HG03378 (cell line): Measurements from ENCODE around the gene AHRR.
"Not testable (repeated sequence)": the region's sequence is repeated elsewhere in the genome, so short reads cannot be mapped to it uniquely, and the experiment has no call there.

Experiments
- ATAC-seq: cut with Tn5 transposase; IDR thresholded peaks from one replicate; pipeline ENCODE4 v1.9.1; 2021; ENCODE audit warnings: mild to moderate bottlenecking, moderate library complexity; ENCODE audit not compliant: unreplicated experiment

Gene AHRR

DNA sequence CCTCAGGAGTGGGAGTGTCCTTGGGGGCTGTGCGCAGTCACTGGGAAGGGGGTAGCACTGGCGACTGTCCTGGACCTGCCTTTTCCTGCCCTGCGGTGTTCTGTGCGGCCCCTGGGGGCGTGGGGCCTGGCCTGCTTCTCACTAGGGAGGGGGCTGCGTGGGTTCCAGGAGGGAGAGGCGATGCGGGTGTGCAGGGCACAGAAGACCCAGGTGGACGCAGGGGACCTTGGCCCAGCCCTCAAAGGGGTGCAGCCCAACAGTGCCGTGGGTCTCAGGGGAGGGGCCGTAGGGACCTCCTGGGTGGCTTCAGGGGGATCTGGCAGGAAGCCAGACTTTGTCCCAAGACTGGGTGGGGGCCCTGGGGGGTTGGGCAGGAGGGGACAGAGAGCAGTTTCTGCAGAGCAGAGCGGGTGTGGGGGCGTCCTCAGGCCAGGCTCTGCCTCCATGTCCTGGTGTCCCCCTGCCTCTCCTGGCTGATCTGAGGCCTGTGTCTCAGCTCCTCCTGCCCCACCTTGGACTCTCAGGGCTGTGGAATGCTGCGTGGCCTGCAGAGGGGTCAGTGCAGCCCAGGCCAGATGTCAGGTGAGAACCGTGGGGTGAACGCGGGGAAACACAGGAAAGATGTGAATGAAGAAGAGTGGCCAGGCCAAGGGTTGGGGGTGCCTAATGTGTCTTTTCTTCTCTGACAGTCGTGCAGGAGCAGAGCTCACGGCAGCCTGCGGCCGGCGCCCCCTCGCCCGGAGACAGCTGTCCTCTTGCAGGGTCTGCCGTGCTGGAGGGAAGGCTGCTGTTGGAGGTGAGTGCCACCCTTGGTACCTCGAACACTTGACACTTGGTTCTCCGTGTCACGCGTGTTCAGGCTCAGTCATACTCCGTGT is 54.6 kb downstream of the AHRR start:
- ATAC-seq, result no peak

DNA sequence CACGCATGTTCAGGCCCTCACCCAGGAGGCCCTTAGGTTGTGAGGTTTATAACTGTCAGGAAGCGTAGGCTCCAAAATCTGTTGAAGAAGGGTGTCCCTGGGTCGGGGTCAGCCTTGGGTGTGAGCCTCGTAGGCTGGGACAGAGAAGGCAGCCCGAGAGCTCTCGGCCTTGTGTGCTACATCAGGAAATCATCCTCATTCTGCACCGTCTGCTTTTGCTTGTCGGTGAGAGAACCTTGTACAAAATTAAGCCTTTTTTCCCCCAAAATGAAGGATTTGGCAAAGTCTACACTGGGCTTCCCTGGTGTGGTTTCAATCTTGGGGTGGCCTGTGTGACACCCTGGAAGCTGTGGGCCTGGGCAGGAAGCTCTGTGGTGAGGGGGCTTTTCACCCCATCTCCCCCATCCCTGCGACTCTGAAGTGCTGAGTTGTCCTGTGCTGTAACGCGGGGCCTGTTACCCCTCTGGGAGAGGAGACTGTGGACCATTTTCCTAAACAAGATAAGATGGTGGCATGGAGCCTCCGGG is 55.3 kb downstream of the AHRR start:
- ATAC-seq, result no peak

DNA sequence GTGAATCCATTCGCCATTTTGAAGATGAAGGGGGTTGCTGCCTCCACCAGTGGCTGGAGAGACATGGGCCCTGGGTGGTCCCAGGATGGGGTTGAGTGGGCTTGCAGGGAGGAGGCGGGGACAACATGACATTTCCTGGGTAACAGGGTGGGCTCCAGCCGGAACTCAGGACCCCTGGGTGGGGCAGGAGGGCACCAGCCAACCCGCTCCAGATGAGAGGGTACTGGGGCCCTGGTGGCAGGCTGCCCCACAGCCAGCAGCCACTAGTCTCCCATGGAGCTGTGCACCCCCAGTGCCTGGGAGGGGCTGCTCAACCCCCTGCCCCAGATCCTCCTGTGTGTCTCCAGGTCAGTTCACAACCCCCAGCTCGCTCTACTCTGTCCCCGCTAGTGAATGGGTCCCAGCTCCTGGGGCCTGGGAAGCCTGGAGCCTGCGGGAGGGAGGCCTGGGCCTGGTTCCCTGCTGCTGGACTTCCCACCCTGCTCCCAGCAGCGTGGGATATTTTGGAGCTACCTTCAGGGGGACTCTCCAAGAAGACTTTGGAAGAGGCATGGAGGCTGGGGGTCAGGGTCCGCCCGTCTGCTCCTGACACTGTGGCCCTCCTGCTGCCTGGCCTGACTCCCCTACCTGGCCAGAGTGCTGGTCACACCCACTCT is 55.9 kb downstream of the AHRR start:
- ATAC-seq, result no peak

DNA sequence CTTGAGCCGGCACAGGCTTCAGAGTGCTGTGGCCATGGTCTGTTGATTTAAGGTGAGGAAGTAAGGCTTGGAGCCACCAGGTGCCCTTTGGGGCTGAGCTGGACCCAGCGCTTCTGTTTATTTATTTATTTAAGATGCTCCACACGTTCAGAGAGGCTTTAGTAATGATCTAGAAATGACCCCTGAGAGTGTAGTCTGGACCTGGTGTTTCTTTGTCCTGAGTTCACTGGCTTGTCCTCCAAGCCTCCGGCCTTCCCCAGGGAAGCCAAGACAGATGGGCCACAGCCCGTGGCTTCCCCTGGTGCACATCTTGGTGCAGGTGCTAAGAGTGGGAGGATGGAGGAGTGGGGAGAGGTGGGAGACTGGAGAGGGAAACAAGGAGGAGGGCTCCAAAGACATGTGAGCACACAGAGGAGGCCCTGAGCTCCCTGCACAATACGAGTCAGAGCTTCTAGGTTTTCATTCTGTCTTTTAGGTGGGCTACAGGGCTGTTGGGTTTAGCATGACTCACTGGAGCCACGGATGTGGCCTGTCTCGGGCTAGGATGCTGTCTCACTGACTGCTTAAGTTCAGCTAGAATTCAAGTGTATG is 56.9 kb downstream of the AHRR start:
- ATAC-seq, result no peak

DNA sequence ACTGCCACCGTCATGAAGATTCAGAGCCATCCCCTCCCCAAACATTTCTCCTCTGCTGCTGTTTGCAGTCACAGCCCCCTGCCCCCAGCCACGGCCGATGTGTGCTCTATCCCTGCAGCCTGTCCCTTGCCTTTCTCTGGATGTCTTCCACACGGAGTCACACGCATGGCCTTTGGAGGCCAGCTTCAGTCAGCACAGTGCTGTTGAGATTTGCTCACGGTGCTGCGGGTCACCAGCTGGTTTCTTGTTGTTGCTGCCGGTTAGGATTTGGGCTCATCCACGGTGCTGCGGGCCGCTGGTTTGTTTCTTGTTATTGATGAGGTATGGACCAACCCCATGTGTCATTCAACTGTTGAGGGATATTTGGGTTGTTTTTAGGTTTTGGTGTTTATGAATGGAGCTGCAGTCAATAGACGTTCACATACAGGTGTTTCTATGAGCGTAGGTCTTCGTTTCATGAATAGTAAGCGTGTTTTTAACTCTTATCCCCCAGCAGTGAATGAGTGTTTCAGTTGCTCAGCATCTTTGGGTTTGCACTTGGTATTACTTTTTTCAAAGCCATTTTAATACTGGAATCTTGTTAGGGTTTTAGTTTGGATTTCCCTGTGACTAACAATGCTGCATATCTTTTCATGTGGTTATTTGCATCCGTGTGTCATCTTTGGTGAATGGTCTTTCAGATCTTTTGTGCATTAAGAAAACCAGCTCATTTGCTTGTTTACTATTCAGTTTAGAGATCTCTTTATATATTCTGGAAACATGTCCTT is 57.6 kb downstream of the AHRR start:
- no peak for ATAC-seq

GRCh38 chr5:380701-381309 is 59.3 kb downstream of the AHRR start:
- ATAC-seq, result no peak

DNA sequence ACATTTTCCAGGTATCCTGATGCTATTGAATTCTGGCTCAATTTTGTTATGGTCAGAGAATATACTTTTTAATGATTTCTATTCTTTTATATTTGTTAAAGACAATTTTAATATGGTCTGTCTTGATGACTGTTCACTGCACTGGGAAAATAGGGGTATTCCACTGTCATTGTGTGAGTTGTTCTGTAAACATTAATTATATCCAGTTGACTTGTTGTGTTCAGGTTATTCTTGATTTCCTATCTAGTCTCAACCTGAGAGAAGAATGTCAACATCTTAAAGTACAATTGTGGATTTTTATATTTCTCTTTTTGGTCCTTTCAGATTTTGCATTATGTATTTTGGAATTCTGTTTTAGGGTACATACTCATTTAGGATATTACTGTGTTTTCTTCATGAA is 61.6 kb downstream of the AHRR start:
- ATAC-seq, result no peak

- no peak for ATAC-seq
Observed at GRCh38 chr5:383621-384020, 62.1 kb downstream of the AHRR start.

- ATAC-seq, result not testable (repeated sequence)
Observed at GRCh38 chr5:384576-384975, 63.1 kb downstream of the AHRR start.

DNA sequence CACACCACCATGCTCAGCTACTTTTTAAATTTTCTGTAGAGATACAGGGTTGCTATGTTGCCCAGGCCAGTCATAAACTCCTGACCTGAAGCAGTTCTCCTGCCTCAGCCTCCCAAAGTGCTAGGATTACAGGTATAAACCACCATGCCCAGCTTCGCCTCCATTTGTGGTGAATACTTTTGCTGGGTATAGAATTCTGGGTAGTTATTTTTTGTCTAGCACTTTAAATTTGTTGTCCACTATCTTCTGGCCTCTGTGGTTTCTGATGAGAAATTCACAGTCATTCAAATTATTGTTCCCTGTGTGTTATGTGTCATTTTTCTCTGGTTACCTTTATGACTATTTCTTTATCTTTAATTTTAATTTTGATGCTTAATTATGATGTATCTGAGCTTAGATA is 63.8 kb downstream of the AHRR start:
- no peak for ATAC-seq

GRCh38 chr5:386432-387341 is 65.2 kb downstream of the AHRR start:
- no peak for ATAC-seq

- no peak for ATAC-seq
Observed at GRCh38 chr5:387491-388265, 66.2 kb downstream of the AHRR start.

GRCh38 chr5:388266-389196 is 67.0 kb downstream of the AHRR start:
- ATAC-seq, result no peak

DNA sequence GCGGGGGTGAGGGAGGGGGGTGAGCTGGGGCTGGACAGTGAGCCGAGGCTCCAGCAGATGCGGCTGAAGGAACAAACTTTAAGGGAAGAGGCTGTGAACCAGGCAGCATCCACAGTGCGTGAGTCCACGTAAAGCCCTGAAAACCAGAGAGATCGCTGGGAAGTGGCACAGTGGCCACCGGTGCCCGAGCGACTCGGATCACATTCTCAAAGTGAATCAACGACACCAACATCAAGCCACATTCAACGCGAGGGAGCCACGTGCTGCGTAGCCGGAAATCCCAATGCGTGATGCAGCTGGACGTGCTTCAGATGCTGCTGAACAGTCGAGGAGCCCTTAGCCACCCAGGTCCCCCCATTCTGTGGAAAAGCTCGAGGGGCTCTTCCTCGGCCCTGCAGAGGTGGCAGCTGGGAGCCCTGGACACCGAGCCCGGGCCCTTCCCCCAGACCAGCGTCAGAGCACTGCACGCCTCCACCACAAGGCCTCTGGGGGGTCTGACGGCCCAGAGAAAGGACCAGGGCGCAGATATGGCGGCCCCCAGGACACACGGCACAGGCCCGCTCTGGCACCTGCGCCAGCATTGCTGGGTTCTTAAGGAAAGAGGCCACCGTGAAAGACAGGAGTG is 67.8 kb downstream of the AHRR start:
- no peak for ATAC-seq

DNA sequence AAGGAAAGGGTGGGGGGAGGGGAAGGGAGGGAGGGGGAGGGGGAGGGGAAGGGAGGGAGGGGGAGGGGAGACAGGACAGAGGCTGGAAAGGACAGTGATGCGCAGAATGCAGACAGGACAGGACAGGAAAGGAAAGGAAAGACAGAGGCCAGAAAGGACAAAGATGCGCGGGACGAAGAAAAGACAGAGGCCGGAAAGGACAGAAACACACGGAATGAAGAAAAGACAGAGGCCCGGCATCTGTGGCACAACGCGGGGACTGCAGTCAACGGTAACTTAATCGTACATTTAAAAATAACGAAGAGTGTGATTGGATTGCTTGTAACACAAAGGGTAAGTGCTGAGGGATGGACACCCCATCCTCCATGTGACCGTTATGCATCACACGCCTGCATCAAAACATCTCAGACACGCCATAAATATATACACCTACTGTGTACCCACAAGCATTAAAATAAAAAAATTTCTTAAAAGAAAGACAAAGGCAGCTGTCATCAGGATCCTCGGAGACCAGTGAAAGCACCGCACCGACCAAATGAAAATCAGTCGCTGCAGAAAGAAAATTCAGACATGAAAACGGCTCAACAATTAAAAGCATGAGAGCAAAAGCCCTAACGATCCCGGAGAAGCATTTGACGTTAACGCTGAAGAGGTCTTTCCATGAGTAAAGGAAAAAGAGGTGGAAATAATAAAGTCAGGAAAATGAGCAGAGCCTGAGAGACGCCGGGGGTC is 68.5 kb downstream of the AHRR start:
- ATAC-seq, result no peak

DNA sequence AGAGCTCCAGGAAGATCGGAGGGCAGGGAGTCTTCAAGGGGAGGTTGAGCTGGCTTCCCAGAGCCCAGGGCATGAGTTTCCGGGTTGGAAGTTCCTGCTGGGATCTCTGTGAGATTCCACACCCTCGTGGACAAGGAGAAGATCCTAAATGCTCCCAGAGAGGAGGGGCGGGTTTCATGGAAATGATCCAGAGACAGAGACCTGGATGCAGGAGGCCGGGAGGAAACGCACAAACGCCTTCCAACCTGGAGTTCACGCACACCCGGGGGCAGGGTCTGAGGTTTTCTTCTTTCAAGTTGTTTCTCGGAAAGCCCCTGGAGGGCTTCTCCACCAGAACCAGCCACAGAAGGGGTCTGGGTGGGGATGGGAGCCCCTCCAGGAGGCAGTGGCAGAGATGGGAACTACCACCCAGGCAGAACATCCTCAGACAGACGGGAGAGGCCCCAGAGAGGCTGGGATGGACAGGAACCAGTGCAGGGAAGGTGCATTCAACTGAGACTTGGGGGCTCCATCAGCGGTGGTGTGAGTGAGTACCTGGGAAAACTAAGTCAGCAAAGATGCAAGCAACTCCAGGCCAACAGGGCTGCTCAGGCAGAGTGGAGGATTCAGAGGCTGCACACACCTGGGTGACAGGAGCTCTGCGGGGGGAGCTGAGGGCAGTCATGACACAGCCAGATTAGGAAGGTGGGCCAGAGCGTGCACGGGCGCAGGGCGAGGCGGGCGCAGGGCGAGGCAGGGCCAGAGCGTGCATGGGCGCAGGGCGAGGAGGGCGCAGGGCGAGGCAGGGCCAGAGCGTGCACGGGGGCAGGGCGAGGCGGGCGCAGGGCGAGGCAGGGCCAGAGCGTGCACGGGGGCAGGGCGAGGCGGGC is 69.3 kb downstream of the AHRR start:
- ATAC-seq, result no peak
